ENCODE measurements around the gene SFSWAP. TPM values are rescaled to one million over a fixed set of nuclear protein-coding genes. Genes with fewer than 3 reads are reported as not detected.
"Not testable (repeated sequence)": the region's sequence is repeated elsewhere in the genome, so short reads cannot be mapped to it uniquely, and the experiment has no call there.

The SFSWAP gene
- total RNA-seq, 2 donors from 2014 or later = 80.0 to 87.8 TPM

GRCh38 chr12:131738196-131738595 lies 27.3 kb downstream of the SFSWAP start:
- Mint-ChIP-seq H3K4me3 (no peak overlapping the region), H3K36me3 (ENCODE audit: low read depth) (peaks cover 10% of the 10 kb centered on the region), H3K4me1 (peaks cover 2% of the 10 kb centered on the region), H3K27me3 (no peaks in the 10 kb centered on the region), H3K27ac (no peak overlapping the region)
- H3K9me3 ChIP-seq (ENCODE audit: control insufficient read depth, low read length, poor library complexity, severe bottlenecking) = no peaks in the 10 kb centered on the region
- no peak for ATAC-seq
- no peak for DNase-seq

- DNase-seq = no peak
- H3K27ac Mint-ChIP-seq = no peak overlapping the region
- H3K36me3 Mint-ChIP-seq (ENCODE audit: low read depth) = peaks cover 12% of the 10 kb centered on the region
- H3K27me3 Mint-ChIP-seq = no peaks in the 10 kb centered on the region
- ATAC-seq = no peak
- no peak overlapping the region for H3K4me3 Mint-ChIP-seq
- no peaks in the 10 kb centered on the region for H3K4me1 Mint-ChIP-seq
- no peaks in the 10 kb centered on the region for H3K9me3 ChIP-seq (ENCODE audit: control insufficient read depth, low read length, poor library complexity, severe bottlenecking)
These were observed 29.7 kb downstream of the SFSWAP start for GRCh38 chr12:131740626-131741025.

GRCh38 chr12:131742761-131743160 lies 31.9 kb downstream of the SFSWAP start:
- not testable (repeated sequence) for H3K27ac Mint-ChIP-seq; DNase-seq; H3K4me3 Mint-ChIP-seq; ATAC-seq; H3K9me3 ChIP-seq (ENCODE audit: control insufficient read depth, low read length, poor library complexity, severe bottlenecking); H3K27me3 Mint-ChIP-seq; H3K4me1 Mint-ChIP-seq
- peaks cover 18% of the 10 kb centered on the region for H3K36me3 Mint-ChIP-seq (ENCODE audit: low read depth)

- H3K4me3 Mint-ChIP-seq; H3K27ac Mint-ChIP-seq; ATAC-seq; H3K9me3 ChIP-seq (ENCODE audit: control insufficient read depth, low read length, poor library complexity, severe bottlenecking); DNase-seq; H3K27me3 Mint-ChIP-seq; H3K4me1 Mint-ChIP-seq: not testable (repeated sequence)
- H3K36me3 Mint-ChIP-seq (ENCODE audit: low read depth) = peaks cover 18% of the 10 kb centered on the region
These were observed 32.5 kb downstream of the SFSWAP start for GRCh38 chr12:131743410-131743809.

- not testable (repeated sequence) for ATAC-seq; H3K27me3 Mint-ChIP-seq; DNase-seq; H3K27ac Mint-ChIP-seq; H3K4me1 Mint-ChIP-seq; H3K4me3 Mint-ChIP-seq; H3K9me3 ChIP-seq (ENCODE audit: control insufficient read depth, low read length, poor library complexity, severe bottlenecking)
- peaks cover 18% of the 10 kb centered on the region for H3K36me3 Mint-ChIP-seq (ENCODE audit: low read depth)
These were observed 33.0 kb downstream of the SFSWAP start for GRCh38 chr12:131743880-131744279.

GRCh38 chr12:131744675-131745074 lies 33.8 kb downstream of the SFSWAP start:
- ATAC-seq; H3K27me3 Mint-ChIP-seq; H3K4me3 Mint-ChIP-seq; H3K27ac Mint-ChIP-seq; H3K4me1 Mint-ChIP-seq; H3K9me3 ChIP-seq (ENCODE audit: control insufficient read depth, low read length, poor library complexity, severe bottlenecking); DNase-seq: not testable (repeated sequence)
- peaks cover 18% of the 10 kb centered on the region for H3K36me3 Mint-ChIP-seq (ENCODE audit: low read depth)

GRCh38 chr12:131745706-131746105 lies 34.8 kb downstream of the SFSWAP start:
- H3K27ac Mint-ChIP-seq = no peak overlapping the region
- no peaks in the 10 kb centered on the region for H3K27me3 Mint-ChIP-seq
- H3K4me3 Mint-ChIP-seq = no peak overlapping the region
- peaks cover 3% of the 10 kb centered on the region for H3K4me1 Mint-ChIP-seq
- DNase-seq = no peak
- ATAC-seq = no peak
- H3K36me3 Mint-ChIP-seq (ENCODE audit: low read depth) = peaks cover 18% of the 10 kb centered on the region
- H3K9me3 ChIP-seq (ENCODE audit: control insufficient read depth, low read length, poor library complexity, severe bottlenecking) = no peaks in the 10 kb centered on the region

GRCh38 chr12:131747276-131748177 lies 36.6 kb downstream of the SFSWAP start:
- DNase-seq (no peak), ATAC-seq (no peak)
- H3K4me1 Mint-ChIP-seq = peaks cover 6% of the 10 kb centered on the region
- H3K9me3 ChIP-seq (ENCODE audit: control insufficient read depth, low read length, poor library complexity, severe bottlenecking) = no peaks in the 10 kb centered on the region
- H3K36me3 Mint-ChIP-seq (ENCODE audit: low read depth) = peaks cover 13% of the 10 kb centered on the region
- H3K4me3 Mint-ChIP-seq = no peak overlapping the region
- H3K27me3 Mint-ChIP-seq = no peaks in the 10 kb centered on the region
- H3K27ac Mint-ChIP-seq = no peak overlapping the region

- H3K36me3 Mint-ChIP-seq (ENCODE audit: low read depth) = peaks cover 6% of the 10 kb centered on the region
- H3K27me3 Mint-ChIP-seq = no peaks in the 10 kb centered on the region
- ATAC-seq (no peak), DNase-seq (no peak)
- no peak overlapping the region for H3K27ac Mint-ChIP-seq
- peaks cover 9% of the 10 kb centered on the region for H3K4me1 Mint-ChIP-seq
- H3K4me3 Mint-ChIP-seq = no peak overlapping the region
- no peaks in the 10 kb centered on the region for H3K9me3 ChIP-seq (ENCODE audit: control insufficient read depth, low read length, poor library complexity, severe bottlenecking)
These were observed 38.9 kb downstream of the SFSWAP start for GRCh38 chr12:131749618-131750315.

- H3K4me1 Mint-ChIP-seq = peaks cover 11% of the 10 kb centered on the region
- peaks cover 6% of the 10 kb centered on the region for H3K36me3 Mint-ChIP-seq (ENCODE audit: low read depth)
- no peak overlapping the region for H3K4me3 Mint-ChIP-seq
- H3K27ac Mint-ChIP-seq = no peak overlapping the region
- ATAC-seq (no peak), DNase-seq (no peak)
- H3K27me3 Mint-ChIP-seq = no peaks in the 10 kb centered on the region
- no peaks in the 10 kb centered on the region for H3K9me3 ChIP-seq (ENCODE audit: control insufficient read depth, low read length, poor library complexity, severe bottlenecking)
These were observed 40.4 kb downstream of the SFSWAP start for GRCh38 chr12:131751335-131751734.

GRCh38 chr12:131752451-131752850 lies 41.6 kb downstream of the SFSWAP start:
- no peak overlapping the region for H3K4me3 Mint-ChIP-seq
- no peak for DNase-seq
- peaks cover 9% of the 10 kb centered on the region for H3K4me1 Mint-ChIP-seq
- H3K9me3 ChIP-seq (ENCODE audit: control insufficient read depth, low read length, poor library complexity, severe bottlenecking) = no peaks in the 10 kb centered on the region
- H3K27me3 Mint-ChIP-seq = no peaks in the 10 kb centered on the region
- H3K36me3 Mint-ChIP-seq (ENCODE audit: low read depth) = peaks cover 2% of the 10 kb centered on the region
- ATAC-seq = no peak
- H3K27ac Mint-ChIP-seq = no peak overlapping the region

- H3K36me3 Mint-ChIP-seq (ENCODE audit: low read depth) = peaks cover 3% of the 10 kb centered on the region
- H3K4me3 Mint-ChIP-seq = no peak overlapping the region
- ATAC-seq (no peak), DNase-seq (no peak)
- H3K27me3 Mint-ChIP-seq = no peaks in the 10 kb centered on the region
- H3K4me1 Mint-ChIP-seq = peaks cover 11% of the 10 kb centered on the region
- H3K9me3 ChIP-seq (ENCODE audit: control insufficient read depth, low read length, poor library complexity, severe bottlenecking) = no peaks in the 10 kb centered on the region
- H3K27ac Mint-ChIP-seq = no peak overlapping the region
These were observed 42.1 kb downstream of the SFSWAP start for GRCh38 chr12:131753005-131753404.

GRCh38 chr12:131753757-131754156 lies 42.9 kb downstream of the SFSWAP start:
- H3K27me3 Mint-ChIP-seq = no peaks in the 10 kb centered on the region
- peaks cover 3% of the 10 kb centered on the region for H3K36me3 Mint-ChIP-seq (ENCODE audit: low read depth)
- H3K4me1 Mint-ChIP-seq = peaks cover 11% of the 10 kb centered on the region
- DNase-seq (no peak), ATAC-seq (no peak)
- H3K4me3 Mint-ChIP-seq = no peak overlapping the region
- no peaks in the 10 kb centered on the region for H3K9me3 ChIP-seq (ENCODE audit: control insufficient read depth, low read length, poor library complexity, severe bottlenecking)
- no peak overlapping the region for H3K27ac Mint-ChIP-seq
